Uterus (tissue), 2 donors: ENCODE data around the gene PTGES.

Experiments used
- CTCF ChIP-seq, 4 experiments: fragments of 200-600 bp in 2 of 4; fragments of 450-650 bp in 2 of 4; sonication (generic) in 2 of 4; IDR thresholded peaks; one replicate each; pipeline ENCODE4 v1.5.1; 2016 to 2019; ENCODE audit warnings: antibody characterized with exemption in 4 of 4, mild to moderate bottlenecking in 2 of 4, moderate library complexity in 1 of 4
- POLR2A ChIP-seq, 2 donors: fragments of 450-650 bp; IDR thresholded peaks; one replicate each; pipeline ENCODE4 v1.6.1; 2016; ENCODE audit warnings: antibody characterized with exemption in 2 of 2, mild to moderate bottlenecking in 1 of 2, moderate library complexity in 1 of 2

- TF ChIP-seq CTCF (IDR thresholded peaks at IDR 0.05) (no peak), POLR2A (IDR thresholded peaks at IDR 0.05) (no peak)
These were observed 23.7 kb upstream of the PTGES start for GRCh38 chr9:129776566-129776937.
